K562 (cell line): ENCODE results near the gene ATRAID. TPM values are rescaled to one million over a fixed set of nuclear protein-coding genes. Genes with fewer than 3 reads are reported as not detected.
A peak's percentile ranks its signal among the peaks of the same experiment; 100 is the strongest.

ENCODE experiments used
- ATAC-seq: fragments of 200-7000 bp; cut with Tn5 transposase; 3 replicates; pipeline ENCODE4 v1.9.1; 2020; ENCODE audit warnings: moderate library complexity
- BruUV-seq: library from RNA; stranded (reverse); fragments of 400-500 nt; replicated peaks from 2 replicates; lab custom pipeline; 2021; lab: Mats Ljungman, UMichigan
- CTCF ChIA-PET: fragments of 300-600 bp; formaldehyde crosslinking; extraction: SDS; loops from one replicate; lab custom pipeline; 2021; ENCODE audit warnings: low intra/inter-chr PET ratio; lab: Yijun Ruan, JAX
- POLR2A ChIA-PET: fragments of 300-600, 350-650 bp; sonication (Branson Sonifier 250); formaldehyde crosslinking; extraction: SDS; loops from one replicate; lab custom pipeline; 2021; ENCODE audit warnings: antibody characterized with exemption, inconsistent platforms; lab: Yijun Ruan, JAX
- DNase-seq, 4 experiments: peaks; one replicate each; pipeline versions ENCODE4 v3.0.0 to v3.0.0-alpha.2; 2011 to 2018; ENCODE audit warnings: low spot score in 3 of 4, mixed read lengths in 3 of 4; ENCODE audit errors: extremely low read depth in 1 of 4
- FAIRE-seq: peaks from 2 replicates; lab custom pipeline; 2011; peaks lifted over from hg19 to GRCh38; lab: Jason Lieb, UNC
- H2AFZ ChIP-seq: 2 replicates; pipeline ENCODE4 v1.6.0; 2011; ENCODE audit warnings: low read depth, low read length, control low read depth, inconsistent platforms
- H3K27ac ChIP-seq: fragments of 200-600 bp; 3 replicates; pipeline ENCODE4 v1.8.0; 2011; ENCODE audit warnings: low read depth, mild to moderate bottlenecking, control low read depth, inconsistent platforms, low read length, moderate library complexity, mixed read lengths; ENCODE audit errors: extremely low read depth
- H3K27me3 ChIP-seq, 2 experiments: fragments of 300-600 bp in 1 of 2; 2 replicates in 1 of 2; 3 replicates in 1 of 2; pipeline versions ENCODE4 v1.6.0 to v1.8.0; 2011; ENCODE audit warnings: inconsistent platforms in 2 of 2, low read length in 2 of 2, mild to moderate bottlenecking in 1 of 2, mixed read lengths in 1 of 2, moderate library complexity in 1 of 2; ENCODE audit not compliant: control insufficient read depth in 2 of 2, insufficient read depth in 2 of 2
- H3K36me3 ChIP-seq: fragments of 300-600 bp; 3 replicates; pipeline ENCODE4 v1.8.0; 2011; ENCODE audit warnings: mild to moderate bottlenecking, low read length, inconsistent platforms; ENCODE audit not compliant: control insufficient read depth, insufficient read depth
- H3K4me1 ChIP-seq, 2 experiments: fragments of 200-600 bp in 1 of 2; replicated peaks in 1 of 2; 2 replicates in 1 of 2; 3 replicates in 1 of 2; pipeline versions ENCODE4 v1.5.1 to v1.8.0; 2011; ENCODE audit warnings: inconsistent platforms in 2 of 2, low read length in 2 of 2, mild to moderate bottlenecking in 1 of 2, mixed read lengths in 1 of 2, moderate library complexity in 1 of 2; ENCODE audit not compliant: control insufficient read depth in 2 of 2, insufficient read depth in 2 of 2
- H3K4me2 ChIP-seq: 2 replicates; pipeline ENCODE4 v1.6.1; 2011; ENCODE audit warnings: low read length, control low read depth, inconsistent platforms, mixed read lengths; ENCODE audit not compliant: insufficient read depth
- H3K4me3 ChIP-seq: fragments of 200-600 bp; sonication (generic), shearing (Covaris generic); 2 replicates; pipeline ENCODE4 v1.5.1; 2016; ENCODE audit warnings: control low read depth, inconsistent platforms
- H3K79me2 ChIP-seq: fragments of 200-600 bp; 3 replicates; pipeline ENCODE4 v1.8.0; 2011; ENCODE audit warnings: low read length, inconsistent platforms; ENCODE audit not compliant: control insufficient read depth, insufficient read depth
- H3K9ac ChIP-seq, 2 experiments: 2 replicates each; pipeline versions ENCODE4 v1.6.0 to v1.6.1; 2011; ENCODE audit warnings: low read depth in 2 of 2, low read length in 2 of 2, control low read depth in 1 of 2, inconsistent platforms in 1 of 2, mild to moderate bottlenecking in 1 of 2, mixed read lengths in 1 of 2; ENCODE audit not compliant: insufficient read depth in 1 of 2
- H3K9me1 ChIP-seq: one replicate; pipeline ENCODE4 v1.6.0; 2011; ENCODE audit warnings: inconsistent platforms, mild to moderate bottlenecking, low read length, moderate library complexity; ENCODE audit not compliant: control insufficient read depth, insufficient read depth
- H3K9me3 ChIP-seq: replicated peaks from 2 replicates; pipeline ENCODE4 v1.5.1; 2011; ENCODE audit warnings: low read depth, low read length, inconsistent platforms; ENCODE audit not compliant: control insufficient read depth, insufficient read depth
- H4K20me1 ChIP-seq: replicated peaks from 2 replicates; pipeline ENCODE4 v1.6.1; 2011; ENCODE audit warnings: low read length, inconsistent platforms, mixed read lengths; ENCODE audit not compliant: control insufficient read depth, insufficient read depth
- ZNF140 ChIP-seq: fragments of 250-450 bp; sonication (Bioruptor Pico); IDR thresholded peaks from 2 replicates; pipeline ENCODE4 v1.8.0; 2021; ENCODE audit warnings: moderate library complexity, mild to moderate bottlenecking, inconsistent platforms
- WGBS: fragments of 100-300 bp; shearing (Covaris generic); methylation state at CpG from one replicate; pipeline ENCODE4 v1.1.6; 2016; ENCODE audit warnings: low coverage, mixed read lengths; ENCODE audit not compliant: insufficient coverage; ENCODE audit errors: missing lambda C conversion rate; 5-methylcytosine and 5-hydroxymethylcytosine counted together
- in situ Hi-C: fragments of 300-500 bp; cut with MboI; formaldehyde crosslinking; loops from 4 replicates; pipeline ENCODE4 v1.15.0; 2018; ENCODE audit warnings: inconsistent platforms, mixed read lengths
- intact Hi-C: fragments of 100-400 bp; cut with micrococcal nuclease; formaldehyde crosslinking; loops from 2 replicates; pipeline ENCODE4 v1.14.2; 2022
- polyA plus RNA-seq, 8 experiments: library from polyadenylated mRNA; depleted of rRNA in 4 of 8; stranded (reverse) in 5 of 8; unstranded in 3 of 8; fragments of >200 nt; fragmentation: Nextera tagmentation in 2 of 8; fragmentation: Illumina TruSeq in 1 of 8; extraction: Ambion mirVana in 2 of 8; extraction: Trizol in 1 of 8; gene quantifications; 2 replicates each; pipeline versions ENCODE4 v1.2.1 to v1.2.3, GENCODE V29; 2011 to 2014; ENCODE audit warnings: inconsistent platforms in 1 of 8, missing spikeins in 1 of 8
- total RNA-seq, 7 experiments: library from RNA; depleted of rRNA in 6 of 7; stranded (reverse); fragments of >200 nt in 6 of 7; fragmentation: Illumina TruSeq in 2 of 7; extraction: Trizol in 2 of 7; gene quantifications; 2 replicates each; pipeline versions ENCODE4 v1.2.1 to v1.2.3, GENCODE V29; 2011 to 2021; ENCODE audit warnings: low replicate concordance in 1 of 7
- TF ChIP-seq, protein P1 (sequence below): fragments of 450-650 bp; IDR thresholded peaks from 2 replicates; pipeline ENCODE4 v1.6.1; 2018; ENCODE audit not compliant: partially characterized antibody

Gene ATRAID
- total and polyA plus RNA-seq, 9 of the 15 experiments (the other 6 are each of a cell fraction or from before 2014, with no cell fraction given): 70.2 to 187 (median 108) TPM

DNA sequence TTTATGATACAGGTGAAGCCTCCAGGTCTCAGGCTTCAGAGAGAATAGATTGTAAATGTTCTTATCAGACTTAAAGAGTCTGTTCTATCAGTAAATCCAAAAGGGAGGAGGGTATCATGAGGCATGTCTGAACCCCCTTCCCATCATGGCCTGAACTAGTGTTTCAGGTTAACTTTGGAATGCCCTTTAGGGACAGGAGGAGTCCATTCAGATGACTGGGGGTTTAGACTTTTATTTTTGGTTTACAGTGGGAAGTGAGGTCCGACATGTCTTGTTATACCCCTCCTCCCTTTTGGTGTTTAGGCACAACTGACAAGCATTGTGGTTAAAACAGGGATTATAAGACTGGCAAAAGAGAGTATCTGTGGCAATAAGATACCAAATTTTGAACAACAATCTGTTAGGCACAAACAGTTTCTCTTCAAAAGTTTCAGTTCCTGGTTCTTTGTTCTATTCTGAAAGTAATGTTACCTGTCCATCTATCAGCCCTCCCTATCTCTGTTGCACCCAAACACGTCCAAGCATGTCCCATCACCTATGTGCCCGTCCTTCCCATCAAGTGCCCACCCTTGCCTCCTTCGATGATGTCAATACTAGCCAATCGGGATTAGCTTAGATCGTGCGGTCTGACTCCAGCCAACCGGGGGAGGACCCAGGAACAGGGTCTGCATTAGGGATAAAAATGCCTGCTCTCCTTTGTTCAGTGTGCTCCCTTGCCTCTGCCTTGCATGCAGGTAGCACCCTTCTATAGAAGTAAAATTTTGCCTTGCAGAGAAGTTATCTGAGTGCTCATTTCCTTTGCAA lies 46.7 kb upstream of the ATRAID start:
- no TSS peak for BruUV-seq
- H3K79me2 ChIP-seq: no peaks in the 10 kb centered on the region
- H4K20me1 ChIP-seq: no peaks in the 10 kb centered on the region
- H3K36me3 ChIP-seq: no peaks in the 10 kb centered on the region
- H3K4me2 ChIP-seq: no peak overlapping the region
- H2AFZ ChIP-seq: no peak overlapping the region
- in situ Hi-C loops (no loop called here), intact Hi-C loops (no loop called here)
- no peaks in the 10 kb centered on the region for H3K9me1 ChIP-seq
- peaks cover under 1 to 5% of the 10 kb centered on the region in 2 experiments; a peak in 3 of 5 replicates for H3K4me1 ChIP-seq
- 37% methylated on average over 8 of the region's 8 CpGs for WGBS
- FAIRE-seq (no peak), DNase-seq (no peak), ATAC-seq (no peak)
- H3K27me3 ChIP-seq: no peaks in the 10 kb centered on the region
- no peak overlapping the region for H3K27ac ChIP-seq
- TF ChIP-seq, protein P1, sequence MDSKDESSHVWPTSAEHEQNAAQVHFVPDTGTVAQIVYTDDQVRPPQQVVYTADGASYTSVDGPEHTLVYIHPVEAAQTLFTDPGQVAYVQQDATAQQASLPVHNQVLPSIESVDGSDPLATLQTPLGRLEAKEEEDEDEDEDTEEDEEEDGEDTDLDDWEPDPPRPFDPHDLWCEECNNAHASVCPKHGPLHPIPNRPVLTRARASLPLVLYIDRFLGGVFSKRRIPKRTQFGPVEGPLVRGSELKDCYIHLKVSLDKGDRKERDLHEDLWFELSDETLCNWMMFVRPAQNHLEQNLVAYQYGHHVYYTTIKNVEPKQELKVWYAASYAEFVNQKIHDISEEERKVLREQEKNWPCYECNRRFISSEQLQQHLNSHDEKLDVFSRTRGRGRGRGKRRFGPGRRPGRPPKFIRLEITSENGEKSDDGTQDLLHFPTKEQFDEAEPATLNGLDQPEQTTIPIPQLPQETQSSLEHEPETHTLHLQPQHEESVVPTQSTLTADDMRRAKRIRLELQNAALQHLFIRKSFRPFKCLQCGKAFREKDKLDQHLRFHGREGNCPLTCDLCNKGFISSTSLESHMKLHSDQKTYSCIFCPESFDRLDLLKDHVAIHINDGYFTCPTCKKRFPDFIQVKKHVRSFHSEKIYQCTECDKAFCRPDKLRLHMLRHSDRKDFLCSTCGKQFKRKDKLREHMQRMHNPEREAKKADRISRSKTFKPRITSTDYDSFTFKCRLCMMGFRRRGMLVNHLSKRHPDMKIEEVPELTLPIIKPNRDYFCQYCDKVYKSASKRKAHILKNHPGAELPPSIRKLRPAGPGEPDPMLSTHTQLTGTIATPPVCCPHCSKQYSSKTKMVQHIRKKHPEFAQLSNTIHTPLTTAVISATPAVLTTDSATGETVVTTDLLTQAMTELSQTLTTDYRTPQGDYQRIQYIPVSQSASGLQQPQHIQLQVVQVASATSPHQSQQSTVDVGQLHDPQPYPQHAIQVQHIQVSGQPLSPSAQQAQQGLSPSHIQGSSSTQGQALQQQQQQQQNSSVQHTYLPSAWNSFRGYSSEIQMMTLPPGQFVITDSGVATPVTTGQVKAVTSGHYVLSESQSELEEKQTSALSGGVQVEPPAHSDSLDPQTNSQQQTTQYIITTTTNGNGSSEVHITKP: peak; percentile 59
- TF ChIP-seq ZNF140 (CRISPR knock-in tag): no peak
- no peak overlapping the region for H3K4me3 ChIP-seq
- ChIA-PET CTCF (no interaction called here), POLR2A (interaction anchor here (1.2 kb wide), 1 partner anchor 9 kb away, joined by 4 read pairs; no protein-coding TSS in a partner anchor)
- H3K9me3 ChIP-seq: no peaks in the 10 kb centered on the region
- H3K9ac ChIP-seq: no peak overlapping the region
